ENCODE measurements around the gene JADE2.

Gene JADE2

GRCh38 chr5:134530301-134531077 is 5.0 kb downstream of the JADE2 start:
- DNase-seq = no peak

GRCh38 chr5:134533115-134533815 is 7.8 kb downstream of the JADE2 start:
- no peak for DNase-seq

GRCh38 chr5:134534058-134534725 is 8.7 kb downstream of the JADE2 start:
- DNase-seq = no peak

- no peak for DNase-seq
Measured at GRCh38 chr5:134534726-134535110, 9.2 kb downstream of the JADE2 start.

- DNase-seq = no peak
Measured at GRCh38 chr5:134536876-134537275, 11.4 kb downstream of the JADE2 start.

GRCh38 chr5:134537297-134537696 is 11.8 kb downstream of the JADE2 start:
- no peak for DNase-seq

- DNase-seq = no peak
Measured at GRCh38 chr5:134538296-134538695, 12.8 kb downstream of the JADE2 start.

GRCh38 chr5:134539732-134540131 is 14.3 kb downstream of the JADE2 start:
- DNase-seq = no peak

GRCh38 chr5:134540747-134541733 is 15.6 kb downstream of the JADE2 start:
- DNase-seq = no peak

GRCh38 chr5:134541736-134542376 is 16.4 kb downstream of the JADE2 start:
- no peak for DNase-seq

- no peak for DNase-seq
Measured at GRCh38 chr5:134543820-134544614, 18.5 kb downstream of the JADE2 start.

- DNase-seq = no peak
Measured at GRCh38 chr5:134545070-134545868, 19.8 kb downstream of the JADE2 start.

GRCh38 chr5:134547066-134547465 is 21.6 kb downstream of the JADE2 start:
- DNase-seq = no peak

- DNase-seq = no peak
Measured at GRCh38 chr5:134547579-134547978, 22.1 kb downstream of the JADE2 start.

GRCh38 chr5:134547999-134548658 is 22.7 kb downstream of the JADE2 start:
- no peak for DNase-seq

GRCh38 chr5:134549714-134550113 is 24.2 kb downstream of the JADE2 start:
- DNase-seq = no peak

- no peak for DNase-seq
Measured at GRCh38 chr5:134550271-134551214, 25.1 kb downstream of the JADE2 start.

GRCh38 chr5:134551901-134552300 is 26.4 kb downstream of the JADE2 start:
- DNase-seq = no peak

- DNase-seq = no peak
Measured at GRCh38 chr5:134552301-134552700, 26.8 kb downstream of the JADE2 start.

Data from NCI-H2081 treated with DMSO at 0.1 percent for 48 hours (cell line).